Esophagus squamous epithelium (tissue), 4 donors: ENCODE measurements around the gene ODC1.

ENCODE experiments used
- CTCF ChIP-seq, 6 experiments: fragments of 450-650 bp in 4 of 6; fragments of 200-600 bp in 2 of 6; sonication (generic) in 2 of 6; IDR thresholded peaks; one replicate each; pipeline ENCODE4 v1.5.1; 2016 to 2019; ENCODE audit warnings: antibody characterized with exemption in 6 of 6, mild to moderate bottlenecking in 4 of 6, moderate library complexity in 4 of 6
- POLR2A ChIP-seq, 4 donors: fragments of 450-650 bp; IDR thresholded peaks; one replicate each; pipeline ENCODE4 v1.6.1; 2017; ENCODE audit warnings: antibody characterized with exemption in 4 of 4, mild to moderate bottlenecking in 4 of 4, moderate library complexity in 3 of 4

- TF ChIP-seq CTCF (IDR thresholded peaks at IDR 0.05) (no peak), POLR2A (IDR thresholded peaks at IDR 0.05) (no peak)
Measured at GRCh38 chr2:10435820-10436204, 12.3 kb downstream of the ODC1 start.
